CD4-positive, alpha-beta T cell treated with Interleukin-6 for 4 hours (primary cell): ENCODE results near the gene ZNF462.
"Not testable (repeated sequence)": the region's sequence is repeated elsewhere in the genome, so short reads cannot be mapped to it uniquely, and the experiment has no call there.

Source experiments
- DNase-seq: peaks from one replicate; pipeline ENCODE4 v3.0.0-alpha.2; 2020; ENCODE audit warnings: mixed read lengths

Gene ZNF462

GRCh38 chr9:106862821-106863720 lies at the start of gene ZNF462:
Gene ZNF462, plus strand, starts transcription at chr9:106863166. Its CDS starts 60,218 bp downstream, at chr9:106923384.
- DNase-seq, result no peak

- no peak for DNase-seq
Observed at GRCh38 chr9:106816524-106816923, 46.4 kb upstream of the ZNF462 start.

- DNase-seq, result no peak
Observed at GRCh38 chr9:106818034-106818433, 44.9 kb upstream of the ZNF462 start.

- no peak for DNase-seq
Observed at GRCh38 chr9:106820866-106821265, 42.1 kb upstream of the ZNF462 start.

GRCh38 chr9:106828070-106828469 lies 34.9 kb upstream of the ZNF462 start:
- no peak for DNase-seq

- DNase-seq, result no peak
Observed at GRCh38 chr9:106828965-106829364, 34.0 kb upstream of the ZNF462 start.

GRCh38 chr9:106829666-106830408 lies 33.1 kb upstream of the ZNF462 start:
- no peak for DNase-seq

GRCh38 chr9:106830527-106831150 lies 32.3 kb upstream of the ZNF462 start:
- no peak for DNase-seq

- no peak for DNase-seq
Observed at GRCh38 chr9:106834888-106835287, 28.1 kb upstream of the ZNF462 start.

- no peak for DNase-seq
Observed at GRCh38 chr9:106835840-106836239, 27.1 kb upstream of the ZNF462 start.

- no peak for DNase-seq
Observed at GRCh38 chr9:106843371-106843770, 19.6 kb upstream of the ZNF462 start.

- DNase-seq, result no peak
Observed at GRCh38 chr9:106846307-106846706, 16.7 kb upstream of the ZNF462 start.

GRCh38 chr9:106846857-106847256 lies 16.1 kb upstream of the ZNF462 start:
- DNase-seq, result no peak

- DNase-seq, result not testable (repeated sequence)
Observed at GRCh38 chr9:106851640-106852039, 11.3 kb upstream of the ZNF462 start.

- DNase-seq, result no peak
Observed at GRCh38 chr9:106857811-106858470, 5.0 kb upstream of the ZNF462 start.

GRCh38 chr9:106859957-106860720 lies 2.8 kb upstream of the ZNF462 start:
- DNase-seq, result no peak

GRCh38 chr9:106860721-106861639 lies 2.0 kb upstream of the ZNF462 start:
- no peak for DNase-seq

GRCh38 chr9:106861640-106862109 lies 1.3 kb upstream of the ZNF462 start:
- DNase-seq, result no peak

GRCh38 chr9:106862110-106862820 lies 701 bp upstream of the ZNF462 start:
- no peak for DNase-seq
